K562 (cell line): ENCODE measurements around the gene CACNG3. TPM values are rescaled to one million over a fixed set of nuclear protein-coding genes. Genes with fewer than 3 reads are reported as not detected.

Experiments used
- ATAC-seq: fragments of 200-7000 bp; cut with Tn5 transposase; 3 replicates; pipeline ENCODE4 v1.9.1; 2020; ENCODE audit warnings: moderate library complexity
- BruUV-seq: library from RNA; stranded (reverse); fragments of 400-500 nt; replicated peaks from 2 replicates; lab custom pipeline; 2021; lab: Mats Ljungman, UMichigan
- CTCF ChIA-PET: fragments of 300-600 bp; formaldehyde crosslinking; extraction: SDS; loops from one replicate; lab custom pipeline; 2021; ENCODE audit warnings: low intra/inter-chr PET ratio; lab: Yijun Ruan, JAX
- POLR2A ChIA-PET: fragments of 300-600, 350-650 bp; sonication (Branson Sonifier 250); formaldehyde crosslinking; extraction: SDS; loops from one replicate; lab custom pipeline; 2021; ENCODE audit warnings: antibody characterized with exemption, inconsistent platforms; lab: Yijun Ruan, JAX
- DNase-seq, 4 experiments: peaks; one replicate each; pipeline versions ENCODE4 v3.0.0 to v3.0.0-alpha.2; 2011 to 2018; ENCODE audit warnings: low spot score in 3 of 4, mixed read lengths in 3 of 4; ENCODE audit errors: extremely low read depth in 1 of 4
- FAIRE-seq: peaks from 2 replicates; lab custom pipeline; 2011; peaks lifted over from hg19 to GRCh38; lab: Jason Lieb, UNC
- H2AFZ ChIP-seq: 2 replicates; pipeline ENCODE4 v1.6.0; 2011; ENCODE audit warnings: low read depth, low read length, control low read depth, inconsistent platforms
- H3K27ac ChIP-seq: fragments of 200-600 bp; 3 replicates; pipeline ENCODE4 v1.8.0; 2011; ENCODE audit warnings: low read depth, mild to moderate bottlenecking, control low read depth, inconsistent platforms, low read length, moderate library complexity, mixed read lengths; ENCODE audit errors: extremely low read depth
- H3K27me3 ChIP-seq, 2 experiments: fragments of 300-600 bp in 1 of 2; 2 replicates in 1 of 2; 3 replicates in 1 of 2; pipeline versions ENCODE4 v1.6.0 to v1.8.0; 2011; ENCODE audit warnings: inconsistent platforms in 2 of 2, low read length in 2 of 2, mild to moderate bottlenecking in 1 of 2, mixed read lengths in 1 of 2, moderate library complexity in 1 of 2; ENCODE audit not compliant: control insufficient read depth in 2 of 2, insufficient read depth in 2 of 2
- H3K36me3 ChIP-seq: fragments of 300-600 bp; 3 replicates; pipeline ENCODE4 v1.8.0; 2011; ENCODE audit warnings: mild to moderate bottlenecking, low read length, inconsistent platforms; ENCODE audit not compliant: control insufficient read depth, insufficient read depth
- H3K4me1 ChIP-seq, 2 experiments: fragments of 200-600 bp in 1 of 2; replicated peaks in 1 of 2; 2 replicates in 1 of 2; 3 replicates in 1 of 2; pipeline versions ENCODE4 v1.5.1 to v1.8.0; 2011; ENCODE audit warnings: inconsistent platforms in 2 of 2, low read length in 2 of 2, mild to moderate bottlenecking in 1 of 2, mixed read lengths in 1 of 2, moderate library complexity in 1 of 2; ENCODE audit not compliant: control insufficient read depth in 2 of 2, insufficient read depth in 2 of 2
- H3K4me2 ChIP-seq: 2 replicates; pipeline ENCODE4 v1.6.1; 2011; ENCODE audit warnings: low read length, control low read depth, inconsistent platforms, mixed read lengths; ENCODE audit not compliant: insufficient read depth
- H3K4me3 ChIP-seq: fragments of 200-600 bp; sonication (generic), shearing (Covaris generic); 2 replicates; pipeline ENCODE4 v1.5.1; 2016; ENCODE audit warnings: control low read depth, inconsistent platforms
- H3K79me2 ChIP-seq: fragments of 200-600 bp; 3 replicates; pipeline ENCODE4 v1.8.0; 2011; ENCODE audit warnings: low read length, inconsistent platforms; ENCODE audit not compliant: control insufficient read depth, insufficient read depth
- H3K9ac ChIP-seq, 2 experiments: 2 replicates each; pipeline versions ENCODE4 v1.6.0 to v1.6.1; 2011; ENCODE audit warnings: low read depth in 2 of 2, low read length in 2 of 2, control low read depth in 1 of 2, inconsistent platforms in 1 of 2, mild to moderate bottlenecking in 1 of 2, mixed read lengths in 1 of 2; ENCODE audit not compliant: insufficient read depth in 1 of 2
- H3K9me1 ChIP-seq: one replicate; pipeline ENCODE4 v1.6.0; 2011; ENCODE audit warnings: inconsistent platforms, mild to moderate bottlenecking, low read length, moderate library complexity; ENCODE audit not compliant: control insufficient read depth, insufficient read depth
- H3K9me3 ChIP-seq: replicated peaks from 2 replicates; pipeline ENCODE4 v1.5.1; 2011; ENCODE audit warnings: low read depth, low read length, inconsistent platforms; ENCODE audit not compliant: control insufficient read depth, insufficient read depth
- H4K20me1 ChIP-seq: replicated peaks from 2 replicates; pipeline ENCODE4 v1.6.1; 2011; ENCODE audit warnings: low read length, inconsistent platforms, mixed read lengths; ENCODE audit not compliant: control insufficient read depth, insufficient read depth
- BRF1 ChIP-seq: IDR thresholded peaks from 3 replicates; pipeline ENCODE4 v1.6.1; 2011; ENCODE audit warnings: borderline replicate concordance, mild to moderate bottlenecking; ENCODE audit not compliant: insufficient read length; ENCODE audit errors: extremely low read depth
- JUN ChIP-seq, 2 experiments: sonication (generic) in 1 of 2; formaldehyde crosslinking in 1 of 2; IDR thresholded peaks; 2 replicates each; pipeline versions ENCODE4 v1.6.1 to v1.8.0; 2012 to 2022; ENCODE audit warnings: borderline replicate concordance in 2 of 2, mild to moderate bottlenecking in 2 of 2, improper control_type of control experiment in 1 of 2, low read depth in 1 of 2, low read length in 1 of 2, missing genetic modification reagents in 1 of 2
- JUNB ChIP-seq: fragments of 450-650 bp; formaldehyde crosslinking; conservative IDR thresholded peaks from 2 replicates; pipeline ENCODE4 v1.4.0; 2020; ENCODE audit warnings: mild to moderate bottlenecking
- KLF1 ChIP-seq: fragments of 450-650 bp; IDR thresholded peaks from 2 replicates; pipeline ENCODE4 v1.6.1; 2016; ENCODE audit warnings: missing genetic modification characterization, missing compliant biosample characterization
- MEF2A ChIP-seq: IDR thresholded peaks from 2 replicates; pipeline ENCODE4 v1.6.1; 2011; ENCODE audit warnings: low read depth, mild to moderate bottlenecking, low read length, moderate library complexity; ENCODE audit not compliant: control insufficient read depth
- ZKSCAN1 ChIP-seq: fragments of 150-350 bp; IDR thresholded peaks from 2 replicates; pipeline ENCODE4 v1.6.1; 2016; ENCODE audit warnings: low read depth, low read length
- ZNF830 ChIP-seq: fragments of 250-450 bp; sonication (Bioruptor Pico); IDR thresholded peaks from 2 replicates; pipeline ENCODE4 v1.5.0; 2021; ENCODE audit warnings: mild to moderate bottlenecking
- WGBS: fragments of 100-300 bp; shearing (Covaris generic); methylation state at CpG from one replicate; pipeline ENCODE4 v1.1.6; 2016; ENCODE audit warnings: low coverage, mixed read lengths; ENCODE audit not compliant: insufficient coverage; ENCODE audit errors: missing lambda C conversion rate; 5-methylcytosine and 5-hydroxymethylcytosine counted together
- in situ Hi-C: fragments of 300-500 bp; cut with MboI; formaldehyde crosslinking; loops from 4 replicates; pipeline ENCODE4 v1.15.0; 2018; ENCODE audit warnings: inconsistent platforms, mixed read lengths
- intact Hi-C: fragments of 100-400 bp; cut with micrococcal nuclease; formaldehyde crosslinking; loops from 2 replicates; pipeline ENCODE4 v1.14.2; 2022
- polyA plus RNA-seq, 8 experiments: library from polyadenylated mRNA; depleted of rRNA in 4 of 8; stranded (reverse) in 5 of 8; unstranded in 3 of 8; fragments of >200 nt; fragmentation: Nextera tagmentation in 2 of 8; fragmentation: Illumina TruSeq in 1 of 8; extraction: Ambion mirVana in 2 of 8; extraction: Trizol in 1 of 8; gene quantifications; 2 replicates each; pipeline versions ENCODE4 v1.2.1 to v1.2.3, GENCODE V29; 2011 to 2014; ENCODE audit warnings: inconsistent platforms in 1 of 8, missing spikeins in 1 of 8
- total RNA-seq, 7 experiments: library from RNA; depleted of rRNA in 6 of 7; stranded (reverse); fragments of >200 nt in 6 of 7; fragmentation: Illumina TruSeq in 2 of 7; extraction: Trizol in 2 of 7; gene quantifications; 2 replicates each; pipeline versions ENCODE4 v1.2.1 to v1.2.3, GENCODE V29; 2011 to 2021; ENCODE audit warnings: low replicate concordance in 1 of 7
- TF ChIP-seq, protein P1 (sequence below): IDR thresholded peaks from 2 replicates; pipeline ENCODE4 v1.6.1; 2011; ENCODE audit not compliant: insufficient read length; ENCODE audit errors: extremely low read depth

CACNG3 gene
- total and polyA plus RNA-seq, 9 of the 15 experiments (the other 6 are each of a cell fraction or from before 2014, with no cell fraction given): not detected

DNA sequence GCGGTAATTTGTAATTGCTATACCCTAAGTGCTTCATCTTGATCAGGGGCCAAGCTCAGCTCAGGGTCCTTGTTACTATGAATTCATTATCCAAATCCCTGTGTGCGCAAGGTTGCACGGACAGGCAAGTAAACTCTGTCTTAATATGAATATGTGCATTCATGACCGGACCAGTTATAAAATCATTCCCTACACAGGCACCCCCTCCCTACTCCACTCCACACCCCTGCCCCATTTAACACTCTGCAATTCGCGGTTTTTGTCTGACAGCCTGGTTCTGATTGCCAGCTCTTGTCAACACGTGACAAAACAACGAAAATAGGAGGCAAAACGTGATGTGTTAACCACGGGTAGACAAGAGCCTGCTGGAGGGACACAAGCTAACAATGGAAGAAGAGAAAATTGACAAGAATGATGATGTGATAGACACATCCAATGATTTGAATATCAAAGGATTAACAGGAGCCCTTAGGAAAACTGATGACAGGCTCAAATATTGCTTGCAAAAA lies 76.5 kb downstream of the CACNG3 start:
- 1% methylated on average over 10 of the region's 10 CpGs for WGBS
- no TSS peak for BruUV-seq
- in situ Hi-C loops: no loop called here

GRCh38 chr16:24336491-24336890 lies 80.4 kb downstream of the CACNG3 start:
- Histone ChIP-seq H2AFZ (no peak overlapping the region), H3K36me3 (no peaks in the 10 kb centered on the region), H4K20me1 (no peaks in the 10 kb centered on the region), H3K9ac (no peak overlapping the region), H3K27me3 (peaks cover 14 to 32% of the 10 kb centered on the region in 2 experiments; a peak in 2 of 5 replicates), H3K9me3 (no peaks in the 10 kb centered on the region), H3K79me2 (no peaks in the 10 kb centered on the region), H3K4me2 (no peak overlapping the region), H3K9me1 (no peaks in the 10 kb centered on the region), H3K4me1 (no peaks in the 10 kb centered on the region; a peak in 1 of 5 replicates), H3K27ac (no peak overlapping the region), H3K4me3 (no peak overlapping the region)
- ChIA-PET CTCF (no interaction called here), POLR2A (no interaction called here)
- ATAC-seq (no peak), DNase-seq (no peak), FAIRE-seq (no peak)
- no peak for TF ChIP-seq BRF1
- TF ChIP-seq, protein P1, sequence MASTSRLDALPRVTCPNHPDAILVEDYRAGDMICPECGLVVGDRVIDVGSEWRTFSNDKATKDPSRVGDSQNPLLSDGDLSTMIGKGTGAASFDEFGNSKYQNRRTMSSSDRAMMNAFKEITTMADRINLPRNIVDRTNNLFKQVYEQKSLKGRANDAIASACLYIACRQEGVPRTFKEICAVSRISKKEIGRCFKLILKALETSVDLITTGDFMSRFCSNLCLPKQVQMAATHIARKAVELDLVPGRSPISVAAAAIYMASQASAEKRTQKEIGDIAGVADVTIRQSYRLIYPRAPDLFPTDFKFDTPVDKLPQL: no peak
- TF ChIP-seq MEF2A: no peak
- TF ChIP-seq JUNB (CRISPR knock-in tag): no peak
- TF ChIP-seq ZNF830 (CRISPR knock-in tag): no peak
- TF ChIP-seq KLF1 (tag): no peak
- no peak for TF ChIP-seq ZKSCAN1
- no TSS peak for BruUV-seq
- WGBS: 6% methylated on average over 3 of the region's 3 CpGs
- in situ Hi-C loops: no loop called here
- intact Hi-C loops: loop anchor here (10.0 kb wide), 1 partner anchor 158 kb away; no protein-coding TSS in a partner anchor

More for the DNA sequence above, 76.5 kb downstream of the CACNG3 start:
- H3K36me3 ChIP-seq: no peaks in the 10 kb centered on the region
- no peak overlapping the region for H3K9ac ChIP-seq
- DNase-seq: no peak
- H3K4me2 ChIP-seq: no peak overlapping the region
- peaks cover 2 to 12% of the 10 kb centered on the region in 2 experiments; a peak in 1 of 5 replicates for H3K27me3 ChIP-seq
- no peaks in the 10 kb centered on the region for H3K9me1 ChIP-seq
- H3K9me3 ChIP-seq: no peaks in the 10 kb centered on the region
- H3K4me3 ChIP-seq: no peak overlapping the region
- H3K79me2 ChIP-seq: no peaks in the 10 kb centered on the region
- ChIA-PET POLR2A (no interaction called here), CTCF (no interaction called here)
- intact Hi-C loops: loop anchor here (10.0 kb wide), 1 partner anchor 162 kb away; no protein-coding TSS in a partner anchor
- no peaks in the 10 kb centered on the region for H4K20me1 ChIP-seq
- no peaks in the 10 kb centered on the region; a peak in 1 of 5 replicates for H3K4me1 ChIP-seq
- FAIRE-seq: no peak
- TF ChIP-seq JUN (IDR thresholded peaks at IDR 0.05; ENCODE audit: borderline replicate concordance, low read depth, low read length) (no peak), JUN (CRISPR knock-in tag; IDR thresholded peaks at IDR 0.05; ENCODE audit: borderline replicate concordance) (no peak)
- H3K27ac ChIP-seq: no peak overlapping the region
- ATAC-seq: no peak
- H2AFZ ChIP-seq: no peak overlapping the region
